Measurements from ENCODE around the gene PTPRA. TPM values are rescaled to one million over a fixed set of nuclear protein-coding genes. Genes with fewer than 3 reads are reported as not detected.

Gene PTPRA
- total RNA-seq, 1 experiment from 2014 or later, result 45.2 TPM

- H3K14ac ChIP-seq (ENCODE audit: insufficient read depth, low read length), result no peak overlapping the region
- no peak overlapping the region for H3T11ph ChIP-seq (ENCODE audit: low read length)
- peaks cover 18% of the 10 kb centered on the region for H3K23me2 ChIP-seq (ENCODE audit: insufficient read length, low read depth, low read length, poor library complexity, severe bottlenecking)
- H2BK12ac ChIP-seq (ENCODE audit: insufficient read length, low read depth, low read length), result no peak overlapping the region
- H3K56ac ChIP-seq (ENCODE audit: insufficient read length, low read depth, low read length), result no peak overlapping the region
- H3K4me1 Mint-ChIP-seq, result peaks cover 27 to 36% of the 10 kb centered on the region in 2 experiments
- no CpG with 5 or more reads among the region's 34 CpGs for WGBS (ENCODE audit: extremely low coverage, insufficient read length, low lambda C conversion rate)
- no peak for TF ChIP-seq CTCF (conservative IDR thresholded peaks at IDR 0.05)
- no peak overlapping the region for H2BK120ac ChIP-seq (ENCODE audit: low read depth, low read length, poor library complexity, severe bottlenecking)
- no peak overlapping the region for H3K27ac Mint-ChIP-seq
- no peak overlapping the region for H2AFZ ChIP-seq (ENCODE audit: low read length)
- no peak overlapping the region for H3K4ac ChIP-seq (ENCODE audit: low read depth, low read length)
- H4K5ac ChIP-seq (ENCODE audit: insufficient read length, low read depth, low read length), result no peak overlapping the region
- H4K8ac ChIP-seq (replicated peaks; ENCODE audit: insufficient read length, low read depth, low read length), result no peak overlapping the region
- no peak overlapping the region for H3K9ac ChIP-seq (ENCODE audit: extremely low read depth, insufficient read length, low read length)
- no peak overlapping the region for H2BK20ac ChIP-seq (ENCODE audit: low read depth, low read length, poor library complexity, severe bottlenecking)
- 0 out of 2 replicates have a peak, but pooled peaks cover 3% of the 10 kb centered on the region for H3K4me1 ChIP-seq (ENCODE audit: insufficient read depth, low read length)
- DNase-seq, result no peak
- no peak overlapping the region for H3K23ac ChIP-seq (ENCODE audit: insufficient read length, low read depth, low read length)
- H3K4me3 Mint-ChIP-seq, result peak overlapping the region; percentile 86 to 90
- no peaks in the 10 kb centered on the region for H3K9me3 ChIP-seq (ENCODE audit: control insufficient read depth, low read depth, low read length)
- peaks cover 2% of the 10 kb centered on the region; the same call in 1 of the 2 replicates for H3K27me3 ChIP-seq (ENCODE audit: insufficient read depth, low read length)
- peaks cover 7% of the 10 kb centered on the region for H3K79me1 ChIP-seq (ENCODE audit: insufficient read depth, low read depth, low read length, poor library complexity, severe bottlenecking)
- peaks cover 0 to 10% (median 8%) of the 10 kb centered on the region in 3 experiments; a peak in 6 of 7 replicates for H3K36me3 Mint-ChIP-seq (ENCODE audit: insufficient read depth in 1 of 3, low read depth in 3 of 3)
- no peaks in the 10 kb centered on the region for H3K9me3 Mint-ChIP-seq
- H4K91ac ChIP-seq (ENCODE audit: insufficient read length, low read depth, low read length), result no peak overlapping the region
- H3K18ac ChIP-seq (ENCODE audit: insufficient read length, low read depth, low read length), result no peak overlapping the region
- H2BK5ac ChIP-seq (ENCODE audit: insufficient read length, low read length), result no peak overlapping the region
- peak overlapping the region; percentile 89 for H3K4me2 ChIP-seq (ENCODE audit: insufficient read depth, insufficient read length, low read length)
- H2AK5ac ChIP-seq (ENCODE audit: insufficient read length, low read length), result no peak overlapping the region
- H2BK15ac ChIP-seq (ENCODE audit: low read depth, low read length), result no peak overlapping the region
- peaks cover 3% of the 10 kb centered on the region; the same call in 1 of the 2 replicates for H3K79me2 ChIP-seq (ENCODE audit: insufficient read depth, low read length)
- H3K27me3 Mint-ChIP-seq (ENCODE audit: low read depth), result peaks cover 28% of the 10 kb centered on the region
- H3K27ac ChIP-seq (ENCODE audit: insufficient read length, low read depth, low read length), result no peak overlapping the region
- no peaks in the 10 kb centered on the region for H4K20me1 ChIP-seq (ENCODE audit: control insufficient read depth, insufficient read depth, insufficient read length)
Measured at GRCh38 chr20:2871661-2872458, 1.4 kb upstream of the PTPRA start.
